ENCODE results near the gene OR2F1.

OR2F1 gene

DNA sequence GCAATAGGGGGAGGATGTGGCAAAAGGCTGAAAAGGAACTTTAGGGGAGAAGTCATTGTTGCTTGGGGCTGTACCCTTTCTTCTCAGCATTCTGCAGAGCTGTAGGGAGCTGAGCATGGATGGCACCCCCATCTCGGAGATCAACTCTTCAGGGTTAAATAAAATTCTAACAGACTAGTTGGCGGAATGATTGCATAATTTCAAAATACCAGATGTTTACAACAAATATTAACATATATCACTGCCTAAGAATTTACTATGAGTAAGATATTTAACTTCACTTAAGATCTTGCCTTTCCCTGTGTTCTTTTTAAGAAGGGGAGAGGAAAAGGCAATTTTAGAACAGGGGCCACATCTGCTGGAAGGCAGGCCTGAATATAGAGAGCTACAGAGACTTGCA, 509 bp upstream of the OR2F1 start:
- DNase-seq (ENCODE audit: low read depth), result no peak

DNA sequence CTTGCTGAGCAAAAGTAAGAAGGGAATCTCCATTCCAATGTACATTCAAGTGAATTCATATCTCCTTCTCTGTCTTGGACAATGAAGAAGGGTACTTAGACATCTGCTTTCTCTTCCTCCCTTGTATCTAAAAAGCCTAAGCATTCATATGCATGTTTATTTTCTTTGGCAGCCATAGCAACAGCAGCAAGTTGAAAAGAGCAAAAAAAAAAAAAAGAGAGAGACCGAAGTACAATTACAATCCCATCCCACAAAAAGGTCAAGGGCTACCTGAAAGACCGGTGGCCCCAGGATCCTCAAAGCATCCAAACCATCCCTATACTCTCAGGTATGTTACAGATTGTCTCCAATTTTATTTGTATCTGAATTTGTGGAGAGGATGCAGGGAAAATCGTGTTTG, 4.1 kb downstream of the OR2F1 start:
- no peak for DNase-seq (ENCODE audit: low read depth)

DNA sequence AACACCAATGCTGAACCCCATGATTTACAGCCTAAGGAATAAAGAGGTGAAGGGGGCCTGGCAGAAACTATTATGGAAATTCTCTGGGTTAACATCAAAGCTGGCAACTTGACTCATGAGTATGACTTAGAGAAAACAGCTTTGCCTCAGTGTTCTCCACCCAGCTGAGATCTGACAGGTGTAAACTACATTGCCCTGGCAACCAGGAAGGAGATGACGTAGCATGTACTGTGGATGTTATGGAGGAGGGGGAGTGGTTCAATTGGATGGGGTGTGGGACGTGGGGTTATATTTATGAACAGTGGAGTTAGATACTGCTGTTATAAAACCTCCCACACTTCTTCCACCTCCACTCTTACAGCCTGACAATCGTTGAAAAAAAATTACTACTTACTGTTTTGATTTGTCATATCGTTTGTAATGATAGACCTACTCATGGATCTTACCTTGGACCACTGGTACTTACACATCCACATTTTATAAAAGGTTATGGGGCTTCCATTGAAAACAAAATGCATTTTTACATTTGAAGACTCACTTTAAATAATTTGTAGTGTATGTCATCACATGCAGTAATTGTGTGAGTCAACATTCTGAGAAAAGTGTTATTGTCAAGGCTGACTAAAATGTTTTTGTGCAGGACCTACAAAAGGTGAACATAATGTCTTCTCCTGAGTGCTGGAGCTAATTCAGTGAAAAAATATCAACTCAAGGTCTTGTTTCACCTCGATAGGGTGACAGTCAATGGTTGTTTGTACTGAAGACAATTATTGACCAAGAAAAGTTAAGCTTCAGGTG, 6.4 kb downstream of the OR2F1 start:
- DNase-seq (ENCODE audit: low read depth), result no peak

DNA sequence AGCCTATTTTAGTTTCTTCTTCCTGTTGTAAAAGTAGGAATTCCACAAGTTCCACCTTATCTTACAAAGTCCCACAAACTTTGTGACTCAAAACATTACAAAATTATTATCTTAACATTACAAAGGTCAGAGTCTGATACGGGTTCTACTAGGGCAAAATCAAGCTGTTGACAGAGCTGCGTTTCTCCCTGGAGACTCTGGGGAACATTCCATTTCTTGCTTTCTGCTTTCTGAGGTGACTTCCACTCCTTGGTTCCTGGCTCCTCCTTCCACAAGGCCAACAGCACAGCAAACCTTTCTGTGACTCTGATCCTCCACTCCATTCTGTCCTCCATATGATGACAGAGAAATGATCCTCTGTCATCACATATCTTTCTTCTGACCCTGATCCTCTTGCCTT, 10.6 kb downstream of the OR2F1 start:
- no peak for DNase-seq (ENCODE audit: low read depth)

DNA sequence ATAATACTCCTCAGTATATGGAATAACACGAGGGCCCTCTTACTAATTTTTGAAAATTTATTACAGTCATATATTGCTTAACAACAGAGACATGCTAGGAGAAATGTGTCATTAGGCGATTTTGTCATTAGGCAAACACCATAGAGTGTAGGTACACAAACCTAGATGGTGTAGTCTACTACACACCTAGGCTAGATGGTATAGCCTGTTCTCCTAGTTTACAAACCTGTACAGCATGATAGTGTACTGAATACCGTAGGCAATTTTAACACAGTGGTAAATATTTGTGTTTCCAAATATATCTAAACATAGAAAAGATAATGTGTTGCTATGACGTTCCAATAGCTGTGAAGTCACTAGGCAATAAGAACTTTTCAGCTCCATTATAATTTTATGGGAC, 12.8 kb downstream of the OR2F1 start:
- DNase-seq (ENCODE audit: low read depth), result no peak

DNA sequence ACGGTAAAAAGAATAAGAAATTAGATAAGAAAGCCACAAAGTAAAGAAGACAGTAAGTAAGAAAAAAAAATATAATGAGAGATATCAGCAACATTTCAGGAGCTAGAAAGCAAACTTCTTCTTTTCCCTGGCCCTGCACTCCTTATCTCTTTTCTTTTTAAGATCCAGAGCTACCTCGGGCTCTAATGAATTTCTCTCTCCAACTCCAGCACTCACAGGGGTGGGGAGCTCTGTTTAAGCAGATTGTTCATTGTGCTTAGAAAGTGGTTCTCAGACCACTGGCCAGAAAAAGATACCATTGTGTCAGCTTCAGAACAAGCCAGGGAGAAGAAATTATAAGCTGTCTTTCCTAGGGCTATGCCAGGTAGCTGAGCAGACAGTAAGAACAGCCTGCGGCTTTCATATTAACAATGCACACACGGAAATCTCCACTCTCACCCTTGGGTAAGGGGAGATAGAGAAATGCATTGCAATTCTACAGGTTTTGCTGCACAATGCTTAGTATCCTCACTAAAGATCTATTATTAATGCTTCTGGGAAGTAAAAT, 19.3 kb downstream of the OR2F1 start:
- no peak for DNase-seq (ENCODE audit: low read depth)

DNA sequence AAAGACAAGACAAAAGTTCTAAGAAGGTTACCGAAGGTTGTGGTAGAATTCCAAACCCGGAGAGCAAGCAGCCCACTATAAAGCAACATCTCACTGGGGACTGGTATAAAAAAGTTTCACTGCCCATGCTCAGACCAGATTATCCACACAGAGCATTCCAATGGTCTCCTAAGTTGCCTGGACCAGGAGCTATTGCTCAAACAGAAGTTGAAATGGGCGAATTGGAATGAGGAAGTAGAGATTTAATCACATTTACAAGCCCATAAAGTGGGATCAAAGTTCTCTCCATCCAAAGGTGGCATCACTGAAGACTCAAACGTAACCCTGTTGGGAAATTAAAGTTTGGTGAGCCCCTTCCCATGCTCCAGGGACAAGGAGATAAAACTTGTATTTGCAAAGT, 19.8 kb downstream of the OR2F1 start:
- DNase-seq (ENCODE audit: low read depth), result no peak

DNA sequence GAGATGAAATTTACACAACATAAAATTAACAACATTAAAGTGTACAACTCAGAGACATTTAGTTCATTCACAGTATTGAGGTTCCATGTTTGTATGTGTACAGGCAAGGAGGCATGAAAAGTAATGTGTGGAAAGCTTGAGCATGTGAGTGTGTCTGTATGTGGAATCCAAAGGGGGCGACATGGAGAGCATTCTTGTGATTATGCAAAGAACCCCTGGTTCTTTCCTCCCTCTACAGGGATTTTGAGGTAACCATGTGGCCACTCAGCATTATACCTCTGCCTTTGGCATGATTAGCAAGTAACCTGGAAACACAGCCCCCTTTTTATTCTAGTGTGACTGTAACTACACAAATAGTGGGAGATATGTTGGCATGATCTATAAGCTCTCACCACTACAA, 21.0 kb downstream of the OR2F1 start:
- DNase-seq (ENCODE audit: low read depth), result no peak

DNA sequence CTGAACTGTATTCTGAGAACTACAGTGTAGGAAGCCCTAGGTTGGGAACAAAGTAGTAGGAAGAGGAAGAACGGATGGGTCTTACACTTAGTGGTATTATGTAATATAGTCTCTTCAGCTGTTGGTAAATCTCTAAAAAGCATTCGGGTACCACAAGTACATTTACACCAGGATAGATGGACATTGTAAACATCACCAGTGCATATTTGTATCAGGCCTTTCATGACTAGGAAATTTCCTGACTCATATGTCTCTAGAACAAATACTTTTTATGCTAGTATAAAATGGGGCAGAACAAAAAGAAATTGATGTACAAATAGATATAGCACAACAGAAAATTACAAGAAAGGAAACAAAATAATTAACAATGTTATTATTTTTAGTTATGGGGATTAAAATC, 23.9 kb downstream of the OR2F1 start:
- no peak for DNase-seq (ENCODE audit: low read depth)

DNA sequence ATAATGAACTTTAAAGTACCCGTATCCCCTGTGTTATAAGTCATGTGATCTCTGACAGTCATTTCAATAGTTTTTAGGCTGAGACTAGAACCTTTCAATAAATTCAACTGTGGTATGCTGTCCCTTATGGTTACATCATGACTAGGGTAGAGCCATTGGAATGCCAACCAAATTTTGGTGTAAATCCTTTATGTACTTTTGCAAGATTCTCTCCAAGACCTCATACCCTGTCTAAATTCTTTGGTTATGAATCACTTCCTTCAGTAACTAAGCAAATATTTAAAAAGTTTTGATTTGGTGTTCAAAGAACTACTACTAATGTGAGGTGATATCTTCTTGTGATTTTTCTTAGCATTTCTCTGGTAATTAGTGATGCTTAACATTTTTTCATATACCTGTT, 24.7 kb downstream of the OR2F1 start:
- peak; percentile 73 for DNase-seq (ENCODE audit: low read depth)

DNA sequence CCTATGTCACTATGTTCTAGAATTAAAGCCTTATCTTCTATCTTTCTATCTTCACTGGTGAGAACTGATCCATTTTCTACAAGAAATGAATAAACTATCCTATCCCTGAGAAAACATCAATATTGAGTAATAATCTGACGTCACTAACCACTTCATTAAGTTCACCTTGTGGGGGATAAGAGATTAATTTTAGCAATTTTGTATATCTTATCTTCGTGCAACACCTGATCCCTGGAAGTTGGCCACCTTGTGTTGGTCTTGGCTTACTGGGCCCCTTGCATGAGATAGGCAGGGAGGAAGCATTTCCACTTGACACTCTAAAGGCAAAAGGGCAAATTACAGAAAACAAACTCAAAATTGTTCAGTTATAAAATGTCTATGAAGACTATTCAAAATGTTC, 25.4 kb downstream of the OR2F1 start:
- no peak for DNase-seq (ENCODE audit: low read depth)

DNA sequence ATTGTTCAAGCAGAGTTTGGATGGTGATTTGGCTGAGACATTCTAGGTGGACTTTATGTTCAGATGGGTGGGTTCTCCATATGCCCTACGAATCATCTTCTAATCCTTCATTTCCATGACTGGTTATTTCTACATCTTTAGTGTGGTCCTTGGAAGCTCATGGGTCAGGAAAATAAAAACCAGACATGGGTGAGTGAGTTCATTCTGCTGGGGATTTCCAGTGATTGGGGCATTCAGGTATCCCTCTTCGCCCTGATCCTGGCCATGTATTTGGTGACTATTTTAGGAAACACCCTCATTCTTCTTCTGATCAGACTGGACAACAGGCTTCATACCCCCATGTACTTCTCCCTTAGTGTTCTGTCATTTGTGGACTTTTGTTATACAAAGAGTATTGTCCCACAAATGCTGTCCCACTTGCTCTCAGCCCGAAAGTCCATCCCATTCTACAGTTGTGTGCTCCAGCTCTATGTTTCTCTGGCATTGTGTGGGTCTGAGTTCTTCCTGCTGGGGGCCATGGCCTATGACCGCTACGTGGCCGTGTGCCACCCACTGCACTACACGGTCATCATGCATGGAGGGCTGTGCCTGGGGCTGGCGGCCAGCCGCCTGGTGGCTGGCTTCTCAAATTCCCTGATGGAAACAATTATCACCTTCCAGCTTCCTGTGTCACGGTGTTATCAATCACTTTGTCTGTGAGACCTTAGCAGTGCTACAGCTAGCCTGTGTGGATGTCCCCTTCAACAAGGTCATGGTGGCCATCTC, 26.3 kb downstream of the OR2F1 start:
- no peak for DNase-seq (ENCODE audit: low read depth)

DNA sequence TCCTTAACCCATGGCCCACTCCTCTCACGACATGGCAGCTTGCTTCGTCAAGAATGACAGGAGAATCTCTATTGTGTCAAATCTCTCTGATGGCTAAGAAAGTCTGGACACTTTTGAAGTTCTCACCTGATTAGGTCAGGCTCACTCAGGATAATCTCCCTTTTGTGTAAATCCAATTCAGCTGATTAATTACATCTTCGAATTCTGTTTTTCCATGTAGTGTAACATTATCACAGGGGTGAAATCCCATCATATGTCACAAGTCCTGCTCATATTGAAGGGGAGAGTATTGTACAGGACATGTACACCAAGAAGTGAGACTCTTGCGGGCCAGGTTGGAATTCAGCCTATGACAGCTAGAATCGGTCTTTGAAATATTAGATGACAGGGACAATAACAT, 29.3 kb downstream of the OR2F1 start:
- DNase-seq (ENCODE audit: low read depth), result no peak

DNA sequence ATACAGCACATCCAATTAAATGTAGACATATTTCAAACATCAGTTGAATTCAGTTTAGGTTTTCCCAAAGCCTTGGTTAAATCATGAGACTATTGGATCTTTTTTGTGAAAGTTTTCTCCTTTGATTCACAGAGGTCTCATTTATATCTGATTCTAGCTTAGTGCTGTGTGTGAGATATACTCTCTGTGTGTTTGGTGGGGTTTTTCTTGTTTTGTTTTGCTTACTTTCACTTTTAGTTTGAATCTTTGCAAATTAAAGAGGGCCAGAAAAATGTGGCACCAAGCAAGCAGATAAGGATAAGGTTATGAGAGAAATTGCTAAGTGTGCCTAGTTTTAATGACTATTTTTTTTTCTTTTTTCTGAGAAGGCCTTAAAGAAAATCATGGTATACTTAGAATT, 32.9 kb downstream of the OR2F1 start:
- no peak for DNase-seq (ENCODE audit: low read depth)

DNA sequence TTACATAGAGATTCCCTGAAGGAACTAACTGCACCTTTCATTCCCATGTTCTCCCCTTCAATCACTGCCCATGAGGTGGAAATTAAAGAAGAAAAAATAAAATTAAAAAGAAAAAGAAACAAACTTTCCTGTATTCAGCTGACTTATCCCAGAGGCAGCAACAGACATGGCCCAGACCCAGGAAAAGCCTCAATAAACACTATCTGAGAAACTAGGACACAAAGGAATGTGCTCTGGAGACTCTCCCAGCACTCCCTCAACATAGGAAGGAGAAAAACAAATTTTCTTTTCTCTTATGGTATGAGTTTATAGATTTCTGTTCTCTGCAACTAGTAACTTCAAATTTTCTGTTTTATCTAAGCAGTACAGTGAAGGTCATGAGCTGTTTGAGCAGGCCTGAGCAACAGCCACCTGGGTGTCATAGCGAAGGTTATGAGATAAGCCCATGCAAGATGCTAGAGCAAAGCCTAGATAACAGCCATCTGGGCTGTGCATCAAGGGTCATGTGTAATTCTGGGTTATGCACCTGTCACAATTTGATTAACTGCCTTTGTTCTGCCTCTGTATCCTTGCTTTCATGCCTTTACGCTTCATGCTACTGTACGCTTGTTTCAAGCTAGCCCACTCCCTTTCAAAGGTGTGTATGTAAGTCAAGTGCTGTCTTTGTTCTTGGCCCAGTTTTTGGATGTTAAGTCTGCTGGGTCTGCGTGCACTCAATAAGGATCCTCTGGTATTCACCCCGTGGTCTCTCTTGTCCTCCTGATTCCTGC, 34.5 kb downstream of the OR2F1 start:
- no peak for DNase-seq (ENCODE audit: low read depth)

DNA sequence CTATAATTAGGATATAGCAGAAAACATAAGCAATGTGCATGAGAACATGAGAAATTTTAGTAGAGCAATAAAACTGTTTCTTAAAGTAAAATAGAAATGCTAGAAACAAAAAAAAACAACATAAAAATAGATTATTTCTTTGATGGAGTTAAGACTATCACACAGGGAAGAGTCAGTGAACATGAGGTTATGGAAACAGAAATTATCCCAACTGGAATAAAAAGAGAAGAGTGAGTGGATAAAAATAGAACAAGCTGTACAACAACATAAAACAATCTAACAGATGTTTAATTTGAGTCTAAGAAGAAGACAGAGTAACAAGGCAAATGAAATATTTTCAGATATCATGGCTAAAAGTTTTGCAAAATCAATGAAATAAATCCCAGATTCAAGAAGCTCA, 38.0 kb downstream of the OR2F1 start:
- no peak for DNase-seq (ENCODE audit: low read depth)

DNA sequence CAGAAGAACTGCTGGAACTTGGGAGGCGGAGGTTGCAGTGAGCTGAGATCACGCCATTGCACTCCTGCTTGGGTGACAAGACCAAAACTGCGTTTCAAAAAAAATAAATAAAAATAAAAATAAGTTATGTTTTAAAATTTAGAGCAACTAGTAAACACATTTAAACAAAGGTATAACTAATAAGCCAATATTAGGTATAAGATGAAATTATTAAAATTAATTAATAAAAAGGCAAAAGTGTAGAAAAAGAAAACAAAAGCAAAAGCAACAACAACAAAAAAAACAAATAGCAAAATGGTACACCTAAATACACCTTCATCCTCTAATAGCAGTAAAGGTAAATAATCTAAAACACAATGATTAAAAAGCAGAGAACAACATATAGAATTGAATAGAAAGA, 39.3 kb downstream of the OR2F1 start:
- DNase-seq (ENCODE audit: low read depth), result no peak

DNA sequence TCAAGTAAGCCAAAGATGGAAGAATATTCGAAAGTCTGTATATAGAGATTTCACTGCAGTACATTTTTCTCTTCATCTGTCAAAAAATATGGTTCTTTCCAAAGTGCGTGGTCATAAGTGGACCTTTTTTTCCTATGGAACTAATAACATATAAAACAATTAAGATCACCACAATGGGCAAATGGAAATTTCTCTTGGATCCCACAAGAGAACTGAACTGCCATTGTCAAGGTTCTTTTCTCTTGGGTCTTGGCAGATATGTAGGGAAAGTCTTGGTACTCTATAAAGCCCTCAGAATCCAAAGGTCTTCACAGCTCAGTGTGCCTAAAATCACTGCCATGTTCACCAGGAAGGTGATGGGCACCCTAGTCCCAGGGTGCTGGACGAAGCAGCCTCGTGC, 45.4 kb downstream of the OR2F1 start, which contains the start of gene OR6B1:
Gene OR6B1 (plus strand): TSS at position 301 of the 400 bp plus-strand sequence. CDS start 3,677 bp downstream, outside the sequence.
- no peak for DNase-seq (ENCODE audit: low read depth)

DNA sequence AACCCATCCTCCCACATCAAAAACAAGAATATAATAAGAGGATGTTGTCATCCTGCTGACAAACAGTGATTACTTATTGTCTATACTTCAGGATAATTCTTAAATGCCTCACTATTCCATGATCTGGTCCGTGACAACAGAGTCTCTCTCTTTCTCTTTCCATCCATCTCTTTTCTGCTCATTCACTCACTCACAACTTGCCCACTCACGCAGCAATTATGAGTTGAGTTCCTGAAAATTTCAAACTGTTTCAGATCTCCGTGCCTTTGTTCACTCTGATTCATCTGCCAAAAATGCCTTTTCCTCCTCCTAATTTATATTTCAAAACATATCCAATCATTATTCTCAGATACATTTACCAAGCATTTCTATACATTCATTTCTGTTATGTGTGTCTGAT, 46.9 kb downstream of the OR2F1 start:
- DNase-seq (ENCODE audit: low read depth), result no peak

DNA sequence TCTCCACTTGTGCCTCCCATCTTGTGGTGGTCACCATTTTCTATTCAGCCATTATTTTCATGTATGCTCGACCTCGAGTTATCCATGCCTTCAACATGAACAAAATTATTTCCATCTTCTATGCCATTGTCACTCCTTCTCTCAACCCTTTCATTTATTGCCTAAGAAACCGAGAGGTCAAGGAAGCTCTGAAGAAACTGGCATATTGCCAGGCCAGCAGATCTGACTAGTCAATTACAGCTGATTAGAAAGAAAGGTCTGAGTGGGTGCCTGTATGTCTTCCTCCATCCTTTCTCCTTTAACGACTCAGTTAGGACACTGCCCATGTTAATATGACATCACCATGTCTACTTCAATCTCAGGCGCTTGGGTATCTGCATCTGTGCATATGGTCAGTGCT, 50.1 kb downstream of the OR2F1 start:
- DNase-seq (ENCODE audit: low read depth), result no peak

DNA sequence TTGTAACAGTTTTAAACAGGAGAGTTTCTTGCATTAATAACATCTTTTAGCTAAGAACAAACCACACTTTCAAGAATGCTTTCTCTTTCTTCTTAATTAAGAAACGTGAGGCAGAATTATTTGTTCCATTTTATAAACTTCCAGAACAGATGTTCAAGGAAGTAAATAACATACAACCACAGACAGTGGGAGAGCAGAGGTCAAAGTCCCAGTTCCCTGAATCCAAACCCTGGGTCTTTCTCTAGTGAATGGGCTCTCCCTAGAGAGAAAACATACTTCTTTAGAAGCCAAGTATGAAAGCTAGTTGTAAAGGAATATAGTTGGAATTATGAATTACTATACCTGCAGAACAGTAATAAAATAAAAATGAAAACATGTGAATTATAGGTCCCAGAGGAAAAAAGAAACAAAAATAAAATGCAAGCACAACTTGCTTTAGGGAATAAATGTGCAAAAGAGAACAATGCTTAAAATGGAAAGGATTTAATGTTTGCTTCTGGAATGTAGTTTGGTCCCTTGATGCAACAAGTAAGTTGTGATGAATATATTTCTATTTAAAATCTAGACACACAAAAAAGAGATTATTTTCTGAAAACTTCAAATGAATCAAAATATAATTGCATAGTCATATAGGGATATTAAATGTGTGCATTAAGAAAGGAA, 51.5 kb downstream of the OR2F1 start:
- DNase-seq (ENCODE audit: low read depth), result no peak

DNA sequence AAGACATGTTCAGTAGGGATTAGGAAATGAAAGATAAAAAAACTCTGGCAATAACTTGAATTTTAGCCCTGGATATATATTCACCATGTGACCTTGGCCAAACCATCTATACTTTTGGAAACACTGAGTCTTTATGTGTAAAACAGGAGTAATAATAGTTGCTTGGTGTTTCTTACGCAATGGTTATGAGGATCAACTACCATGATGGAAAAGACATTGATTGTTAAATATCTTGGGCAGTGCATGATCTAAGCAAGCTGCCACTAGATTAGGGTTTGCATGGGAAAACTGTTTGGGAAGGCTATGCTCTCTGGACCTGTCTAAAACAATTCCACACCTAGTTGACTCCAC, 52.0 kb downstream of the OR2F1 start:
- DNase-seq (ENCODE audit: low read depth), result no peak

Data from HS-27A (cell line).